HG03442 (cell line): ENCODE data around the gene ARSJ.

Source experiments
- ATAC-seq: cut with Tn5 transposase; IDR thresholded peaks from one replicate; pipeline ENCODE4 v1.9.1; 2021; ENCODE audit warnings: mild to moderate bottlenecking, moderate library complexity; ENCODE audit not compliant: unreplicated experiment

The ARSJ gene

GRCh38 chr4:113905301-113905700 is 74.1 kb downstream of the ARSJ start:
- no peak for ATAC-seq

- no peak for ATAC-seq
Measured at GRCh38 chr4:113904877-113905276, 74.6 kb downstream of the ARSJ start.

DNA sequence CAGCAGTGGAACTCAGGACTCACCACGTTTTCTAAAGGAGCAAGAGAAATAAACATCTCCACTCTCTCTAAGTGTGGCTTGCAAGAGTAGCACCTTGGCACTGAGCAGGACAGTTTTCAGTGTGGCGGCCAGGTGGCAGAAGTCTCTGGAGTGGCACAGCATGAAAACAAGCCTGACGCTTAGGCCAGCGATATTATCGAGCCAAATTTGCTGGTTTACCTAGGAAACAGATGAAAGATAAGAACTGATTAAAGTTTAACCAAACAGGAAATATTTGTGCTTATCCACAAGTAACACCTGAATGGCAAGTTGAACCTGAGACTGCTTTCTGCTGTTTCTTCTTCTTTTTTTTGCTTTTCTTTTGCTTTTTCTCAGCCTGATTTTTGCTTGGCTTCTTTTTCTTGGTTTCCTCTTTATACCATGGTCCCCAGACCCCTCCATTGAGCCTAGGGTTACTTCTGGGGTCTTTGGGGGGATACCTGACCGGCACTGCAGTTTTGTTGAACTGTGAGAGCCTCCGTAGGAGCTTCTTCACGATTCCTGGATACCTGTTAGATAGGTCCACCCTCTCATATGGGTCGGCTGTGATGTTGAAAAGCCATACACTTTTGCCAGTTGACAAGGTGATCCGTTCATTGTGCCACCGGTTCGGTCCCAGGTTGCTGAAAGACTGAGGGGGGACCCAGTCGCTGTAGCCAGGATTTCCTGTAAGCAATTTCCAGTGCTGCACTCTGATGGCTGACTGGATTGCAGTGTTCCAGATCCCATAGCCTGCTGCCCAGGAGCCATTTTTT is 77.3 kb downstream of the ARSJ start:
- no peak for ATAC-seq

- ATAC-seq, result peak; percentile 94
Measured at GRCh38 chr4:113899271-113900070, 80.0 kb downstream of the ARSJ start.

GRCh38 chr4:113893546-113893945 is 85.9 kb downstream of the ARSJ start:
- no peak for ATAC-seq

DNA sequence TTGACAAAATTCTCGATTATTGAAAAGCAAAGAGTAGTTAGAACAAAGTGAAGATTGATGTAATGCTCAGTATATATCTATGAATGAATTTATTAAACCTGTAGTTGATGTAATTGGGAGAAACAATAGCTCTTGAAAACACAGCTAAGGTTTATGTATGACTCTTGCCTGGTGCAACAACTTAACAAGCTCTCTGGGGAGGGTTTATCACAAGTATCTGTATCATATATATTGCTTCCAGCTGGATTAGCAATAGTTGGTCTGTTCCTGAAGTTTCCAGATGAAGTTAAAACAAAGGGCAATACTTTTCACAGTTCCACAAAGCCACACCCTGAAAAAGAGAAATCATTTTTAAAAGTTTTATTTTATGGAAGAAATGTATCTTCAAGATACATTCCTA is 91.4 kb downstream of the ARSJ start:
- ATAC-seq, result no peak

DNA sequence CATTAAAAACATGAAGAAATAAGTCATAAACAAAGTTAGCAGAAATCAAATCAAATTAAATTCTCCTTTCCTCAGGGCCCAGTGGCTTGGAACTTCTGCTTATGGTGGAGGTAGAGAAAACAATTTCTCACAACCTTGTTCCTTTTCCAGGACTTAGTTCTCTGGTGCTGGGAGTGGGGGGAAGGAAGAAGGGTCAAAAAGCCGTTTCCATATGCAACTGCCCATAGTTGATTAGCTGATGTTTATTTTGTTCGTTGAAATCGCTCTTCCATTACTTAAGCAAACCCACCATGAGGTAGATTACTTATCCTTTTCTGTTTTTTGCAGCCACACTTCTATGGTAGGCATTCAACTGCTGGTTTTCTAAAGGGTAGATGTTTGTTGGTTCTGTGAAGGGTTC is 94.2 kb downstream of the ARSJ start:
- ATAC-seq, result no peak

- no peak for ATAC-seq
Measured at GRCh38 chr4:113884655-113885054, 94.8 kb downstream of the ARSJ start.

- no peak for ATAC-seq
Measured at GRCh38 chr4:113882668-113883067, 96.8 kb downstream of the ARSJ start.

DNA sequence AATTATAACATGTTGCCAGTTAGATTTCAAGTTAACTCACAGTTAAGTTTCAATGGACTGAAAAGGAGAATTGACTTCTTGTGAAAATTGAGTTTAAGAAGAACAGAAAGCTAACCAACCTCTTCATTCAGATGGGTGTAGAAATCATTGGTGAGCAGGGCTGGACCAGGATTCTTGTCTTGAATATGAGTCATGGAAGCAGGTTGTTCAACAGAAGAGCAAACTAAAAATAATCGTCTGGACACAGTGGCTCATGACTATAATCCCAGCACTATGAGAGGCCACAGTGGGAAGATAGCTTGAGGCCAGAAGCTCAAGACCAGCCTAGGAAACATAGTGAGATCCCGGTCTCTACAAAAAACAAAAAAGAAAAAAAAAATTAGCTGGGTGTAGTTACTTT is 98.2 kb downstream of the ARSJ start:
- ATAC-seq, result no peak

DNA sequence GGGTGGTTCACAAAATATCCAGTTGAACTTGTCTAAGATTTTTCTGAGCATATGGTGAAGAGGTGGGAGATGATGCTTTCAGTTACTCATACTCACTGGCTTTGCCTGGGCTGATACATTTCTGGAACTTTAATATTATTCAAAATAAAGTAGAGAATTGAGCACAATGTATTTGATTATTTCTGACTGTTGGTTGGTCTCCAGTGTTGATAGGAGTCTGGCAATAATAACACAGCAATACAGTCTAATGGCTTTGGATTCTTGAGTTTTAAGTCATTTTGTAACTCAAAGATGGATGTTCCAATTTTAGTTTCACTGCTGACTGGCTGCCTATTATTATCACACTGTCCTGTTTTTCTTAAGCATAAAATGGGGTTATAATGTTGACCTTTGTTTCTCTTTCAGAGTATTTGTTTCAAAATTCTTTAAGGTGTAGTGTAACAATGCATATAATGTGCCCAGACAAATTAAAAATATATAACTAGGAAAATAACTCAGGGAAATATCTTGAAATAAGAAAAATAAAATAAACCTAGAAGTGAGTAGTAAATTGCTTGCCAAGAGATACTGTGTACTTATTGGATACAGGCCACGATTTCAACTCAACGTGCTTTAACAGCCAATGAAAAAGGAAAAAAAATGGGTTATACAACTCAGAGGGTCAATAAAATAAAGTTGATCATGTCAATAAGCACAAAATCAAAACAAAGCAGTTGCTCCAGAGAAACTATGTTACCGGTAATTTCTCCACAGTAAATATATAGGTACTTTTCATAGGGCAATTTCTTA is 99.0 kb downstream of the ARSJ start:
- ATAC-seq, result no peak

DNA sequence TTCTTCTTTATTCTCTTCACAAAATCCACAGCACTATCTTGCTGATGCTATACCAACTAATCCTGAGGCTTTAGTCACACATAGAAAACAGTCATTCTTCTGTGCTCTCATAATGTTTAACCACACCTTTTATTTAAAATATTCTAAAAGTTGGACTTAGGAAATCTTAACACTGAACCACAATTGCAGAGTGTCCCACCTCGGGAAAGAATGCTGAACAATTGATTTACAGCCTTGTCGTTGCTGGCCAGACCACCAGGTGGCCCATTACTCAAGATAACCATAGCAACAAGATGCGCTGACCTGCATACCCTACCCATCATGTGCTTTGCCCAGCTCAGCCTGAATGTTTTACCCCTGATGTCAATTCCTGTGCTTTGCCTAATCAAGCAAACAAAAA is 100.8 kb downstream of the ARSJ start:
- ATAC-seq, result no peak

DNA sequence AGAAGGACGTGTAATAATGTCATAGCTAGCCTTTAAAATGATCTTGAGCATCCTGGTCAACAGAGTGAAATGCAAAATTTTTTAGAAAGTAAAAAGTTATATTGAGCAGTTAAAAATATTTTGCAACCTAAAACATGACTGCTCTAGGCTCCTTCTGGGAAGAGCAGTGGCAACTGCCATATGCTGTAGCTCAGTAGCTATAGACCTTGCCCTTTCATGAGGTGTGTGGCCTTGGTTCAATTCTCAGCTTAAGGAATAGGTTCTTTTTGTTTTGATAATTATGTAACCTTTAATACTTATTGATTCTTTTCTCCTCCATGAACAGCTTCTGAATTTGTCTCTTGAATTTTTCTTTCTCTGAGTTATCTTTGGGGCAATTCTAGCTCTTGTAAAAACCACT is 105.0 kb downstream of the ARSJ start:
- ATAC-seq, result no peak

DNA sequence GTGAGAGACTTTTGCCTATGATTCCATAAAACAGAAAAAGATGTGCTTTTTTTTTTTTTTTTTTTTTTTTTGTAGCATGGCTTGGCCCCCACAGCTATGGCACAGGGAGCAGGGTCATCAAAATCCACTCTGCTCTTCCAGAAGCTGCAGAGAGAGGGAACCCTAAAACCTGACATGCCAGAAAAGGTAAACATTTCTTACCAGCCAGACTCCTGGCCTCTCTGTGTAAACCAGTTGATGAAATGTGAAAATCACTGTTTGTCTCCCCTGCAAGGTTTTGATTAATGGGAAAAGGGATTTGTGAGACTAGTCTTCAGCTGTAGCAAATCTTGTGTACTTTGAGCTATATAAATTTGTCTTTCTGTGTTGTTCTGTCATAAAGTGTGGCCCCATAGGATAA is 105.9 kb downstream of the ARSJ start:
- no peak for ATAC-seq

- no peak for ATAC-seq
Measured at GRCh38 chr4:113872426-113873260, 106.8 kb downstream of the ARSJ start.

DNA sequence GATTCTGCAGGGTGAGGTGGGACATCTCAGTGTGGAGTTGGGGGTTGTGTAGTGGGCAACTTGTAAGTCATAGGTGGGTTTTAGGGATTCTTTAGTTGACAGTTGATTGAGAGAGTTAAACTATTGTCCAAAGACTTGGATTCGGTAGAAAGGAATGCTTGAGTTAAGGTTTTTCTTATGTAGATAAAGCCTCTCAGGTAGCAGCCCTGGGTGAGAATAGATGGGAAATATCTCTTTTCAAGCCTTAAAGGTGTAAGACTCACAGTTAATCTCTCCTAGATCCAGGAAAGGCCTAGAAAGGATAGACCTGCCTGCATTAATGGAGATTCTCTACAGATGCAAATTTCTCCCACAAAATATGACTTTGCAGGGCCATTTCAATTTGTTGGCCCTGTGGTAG is 108.4 kb downstream of the ARSJ start:
- ATAC-seq, result no peak

DNA sequence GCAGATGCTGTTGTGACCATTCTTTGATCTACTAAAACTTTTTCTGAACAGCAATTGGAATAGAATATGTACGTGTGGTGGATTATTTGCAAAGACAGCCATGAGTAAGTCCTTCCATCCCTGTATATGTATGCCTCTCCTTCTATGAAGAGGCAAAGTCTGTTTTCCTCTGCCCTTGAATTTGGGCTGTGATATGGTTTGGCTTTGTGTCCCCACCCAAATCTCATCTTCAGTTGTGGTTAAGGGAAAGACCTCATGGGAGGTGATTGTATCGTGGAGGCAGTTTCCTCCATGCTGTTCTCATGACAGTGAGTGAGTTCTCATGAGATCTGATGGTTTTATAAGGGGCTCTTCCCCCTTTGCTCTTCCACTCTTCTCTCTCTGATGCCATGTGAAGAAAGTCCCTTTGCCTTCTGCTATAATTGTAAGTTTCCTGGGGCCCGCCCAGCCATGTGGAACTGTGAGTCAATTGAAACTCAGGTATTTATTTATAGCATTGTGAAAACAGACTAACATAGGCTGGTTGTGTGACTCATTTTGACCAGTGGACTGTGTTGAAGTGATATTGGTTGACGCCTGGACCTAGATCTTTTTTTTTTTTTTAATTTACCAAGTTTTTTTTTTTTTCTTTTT is 109.6 kb downstream of the ARSJ start:
- ATAC-seq, result peak; percentile 96

DNA sequence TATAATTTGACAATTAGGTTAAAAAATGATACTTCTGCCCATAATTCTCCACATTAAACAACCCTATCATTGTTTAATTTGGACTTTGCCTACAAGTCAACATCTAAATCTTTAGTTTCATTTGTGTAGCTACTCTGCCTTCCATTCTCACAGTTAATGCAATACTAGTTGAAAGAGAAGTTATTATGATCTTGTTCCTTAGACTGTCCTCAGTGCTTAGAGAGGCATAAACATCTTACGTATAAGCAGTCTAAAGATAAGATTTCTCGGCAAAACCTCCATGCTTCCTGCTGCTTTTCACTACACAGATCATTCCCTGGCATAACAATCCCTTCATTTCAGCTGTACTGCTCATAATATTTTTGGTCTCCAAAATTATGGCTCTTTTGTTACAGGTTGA is 112.8 kb downstream of the ARSJ start:
- no peak for ATAC-seq

DNA sequence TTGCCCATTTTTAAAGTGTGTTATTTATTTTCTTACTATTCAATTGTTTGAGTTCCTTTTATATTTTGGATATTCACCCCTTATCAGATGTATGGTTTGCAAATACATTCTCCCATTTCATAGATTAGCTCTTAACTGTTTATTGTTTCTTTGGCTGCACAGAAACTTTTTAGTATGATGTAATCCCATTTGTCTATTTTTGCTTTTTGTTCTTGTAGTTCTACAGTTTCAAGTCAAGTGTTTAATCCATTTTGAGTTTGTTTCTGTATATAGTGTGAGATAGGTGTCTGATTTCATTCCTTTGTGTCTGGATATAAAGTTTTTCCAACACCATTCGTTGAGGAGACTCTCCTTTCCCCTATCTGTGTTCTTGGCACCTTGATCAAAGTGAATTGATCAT is 120.5 kb downstream of the ARSJ start:
- no peak for ATAC-seq

DNA sequence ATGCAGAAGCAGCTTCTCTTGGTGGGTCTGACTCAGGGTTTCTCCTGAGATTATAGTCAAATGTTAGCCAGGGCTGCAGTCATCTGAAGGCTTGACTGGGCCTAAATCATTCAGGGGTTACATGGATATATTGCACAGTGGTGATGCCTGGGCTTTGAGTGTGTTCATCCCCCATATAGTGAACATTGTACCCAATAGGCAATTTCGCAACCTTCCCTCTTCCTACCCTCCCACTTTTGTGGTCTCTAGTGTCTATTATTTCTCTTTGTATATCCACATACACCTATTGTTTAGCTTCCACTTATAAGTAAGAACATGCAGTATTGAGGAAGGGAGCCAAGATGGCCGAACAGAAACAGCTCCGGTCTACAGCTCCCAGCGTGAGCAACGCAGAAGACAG is 127.6 kb downstream of the ARSJ start:
- no peak for ATAC-seq
